Measurements from ENCODE around the gene BRICD5. TPM values are rescaled to one million over a fixed set of nuclear protein-coding genes. Genes with fewer than 3 reads are reported as not detected.

BRICD5 gene
- polyA plus RNA-seq, 1 donor: 10.5 TPM

GRCh38 chr16:2180461-2180860, 30.2 kb downstream of the BRICD5 start:
- DNase-seq: no peak
- Histone ChIP-seq H3K27ac (ENCODE audit: low read length) (no peak overlapping the region), H3K36me3 (ENCODE audit: control insufficient read depth, insufficient read depth, low read length) (peaks cover 21% of the 10 kb centered on the region), H3K4me1 (ENCODE audit: control insufficient read depth, insufficient read depth, low read length) (no peaks in the 10 kb centered on the region), H3K27me3 (ENCODE audit: control insufficient read depth, insufficient read depth, low read length) (no peaks in the 10 kb centered on the region), H3K4me3 (ENCODE audit: low read length) (no peak overlapping the region), H3K9me3 (ENCODE audit: control insufficient read depth, low read depth, low read length) (peaks cover 5% of the 10 kb centered on the region)
- no CpG with 5 or more reads among the region's 43 CpGs for WGBS (ENCODE audit: insufficient coverage, low lambda C conversion rate)

GRCh38 chr16:2179576-2179975, 31.1 kb downstream of the BRICD5 start:
- Histone ChIP-seq H3K4me1 (ENCODE audit: control insufficient read depth, insufficient read depth, low read length) (no peaks in the 10 kb centered on the region), H3K4me3 (ENCODE audit: low read length) (no peak overlapping the region), H3K27me3 (ENCODE audit: control insufficient read depth, insufficient read depth, low read length) (no peaks in the 10 kb centered on the region), H3K36me3 (ENCODE audit: control insufficient read depth, insufficient read depth, low read length) (peaks cover 30% of the 10 kb centered on the region), H3K9me3 (ENCODE audit: control insufficient read depth, low read depth, low read length) (peaks cover 5% of the 10 kb centered on the region), H3K27ac (ENCODE audit: low read length) (no peak overlapping the region)
- WGBS (ENCODE audit: insufficient coverage, low lambda C conversion rate): no CpG with 5 or more reads among the region's 31 CpGs
- no peak for DNase-seq

- no peak overlapping the region for H3K4me3 ChIP-seq (ENCODE audit: low read length)
- H3K27ac ChIP-seq (ENCODE audit: low read length): no peak overlapping the region
- H3K4me1 ChIP-seq (ENCODE audit: control insufficient read depth, insufficient read depth, low read length): no peaks in the 10 kb centered on the region
- no peaks in the 10 kb centered on the region for H3K27me3 ChIP-seq (ENCODE audit: control insufficient read depth, insufficient read depth, low read length)
- no peak for DNase-seq
- peaks cover 5% of the 10 kb centered on the region for H3K9me3 ChIP-seq (ENCODE audit: control insufficient read depth, low read depth, low read length)
- no CpG with 5 or more reads among the region's 50 CpGs for WGBS (ENCODE audit: insufficient coverage, low lambda C conversion rate)
- peaks cover 35% of the 10 kb centered on the region for H3K36me3 ChIP-seq (ENCODE audit: control insufficient read depth, insufficient read depth, low read length)
These were observed 31.6 kb downstream of the BRICD5 start for GRCh38 chr16:2179107-2179501.

GRCh38 chr16:2178321-2179106, 32.1 kb downstream of the BRICD5 start:
- H3K36me3 ChIP-seq (ENCODE audit: control insufficient read depth, insufficient read depth, low read length): peaks cover 39% of the 10 kb centered on the region
- no peaks in the 10 kb centered on the region for H3K27me3 ChIP-seq (ENCODE audit: control insufficient read depth, insufficient read depth, low read length)
- H3K9me3 ChIP-seq (ENCODE audit: control insufficient read depth, low read depth, low read length): peaks cover 5% of the 10 kb centered on the region
- H3K4me1 ChIP-seq (ENCODE audit: control insufficient read depth, insufficient read depth, low read length): no peaks in the 10 kb centered on the region
- 0% methylated on average over 1 of the region's 106 CpGs for WGBS (ENCODE audit: insufficient coverage, low lambda C conversion rate)
- no peak overlapping the region for H3K27ac ChIP-seq (ENCODE audit: low read length)
- DNase-seq: no peak
- no peak overlapping the region for H3K4me3 ChIP-seq (ENCODE audit: low read length)

GRCh38 chr16:2177561-2177960, 33.1 kb downstream of the BRICD5 start:
- Histone ChIP-seq H3K27me3 (ENCODE audit: control insufficient read depth, insufficient read depth, low read length) (no peaks in the 10 kb centered on the region), H3K9me3 (ENCODE audit: control insufficient read depth, low read depth, low read length) (peaks cover 5% of the 10 kb centered on the region), H3K36me3 (ENCODE audit: control insufficient read depth, insufficient read depth, low read length) (peaks cover 48% of the 10 kb centered on the region), H3K27ac (ENCODE audit: low read length) (no peak overlapping the region), H3K4me1 (ENCODE audit: control insufficient read depth, insufficient read depth, low read length) (no peaks in the 10 kb centered on the region), H3K4me3 (ENCODE audit: low read length) (no peak overlapping the region)
- WGBS (ENCODE audit: insufficient coverage, low lambda C conversion rate): no CpG with 5 or more reads among the region's 20 CpGs
- DNase-seq: no peak

- Histone ChIP-seq H3K27ac (ENCODE audit: low read length) (no peak overlapping the region), H3K9me3 (ENCODE audit: control insufficient read depth, low read depth, low read length) (peaks cover 5% of the 10 kb centered on the region), H3K4me1 (ENCODE audit: control insufficient read depth, insufficient read depth, low read length) (no peaks in the 10 kb centered on the region), H3K4me3 (ENCODE audit: low read length) (no peak overlapping the region), H3K36me3 (ENCODE audit: control insufficient read depth, insufficient read depth, low read length) (peaks cover 51% of the 10 kb centered on the region), H3K27me3 (ENCODE audit: control insufficient read depth, insufficient read depth, low read length) (no peaks in the 10 kb centered on the region)
- 83% methylated on average over 2 of the region's 18 CpGs for WGBS (ENCODE audit: insufficient coverage, low lambda C conversion rate)
- no peak for DNase-seq
These were observed 33.6 kb downstream of the BRICD5 start for GRCh38 chr16:2177101-2177500.

- WGBS (ENCODE audit: insufficient coverage, low lambda C conversion rate): no CpG with 5 or more reads among the region's 23 CpGs
- Histone ChIP-seq H3K27ac (ENCODE audit: low read length) (no peak overlapping the region), H3K36me3 (ENCODE audit: control insufficient read depth, insufficient read depth, low read length) (peaks cover 60% of the 10 kb centered on the region), H3K9me3 (ENCODE audit: control insufficient read depth, low read depth, low read length) (peaks cover 5% of the 10 kb centered on the region), H3K4me1 (ENCODE audit: control insufficient read depth, insufficient read depth, low read length) (no peaks in the 10 kb centered on the region), H3K27me3 (ENCODE audit: control insufficient read depth, insufficient read depth, low read length) (no peaks in the 10 kb centered on the region), H3K4me3 (ENCODE audit: low read length) (no peak overlapping the region)
- no peak for DNase-seq
These were observed 34.6 kb downstream of the BRICD5 start for GRCh38 chr16:2176047-2176446.

GRCh38 chr16:2175454-2175853, 35.2 kb downstream of the BRICD5 start:
- Histone ChIP-seq H3K9me3 (ENCODE audit: control insufficient read depth, low read depth, low read length) (peaks cover 5% of the 10 kb centered on the region), H3K36me3 (ENCODE audit: control insufficient read depth, insufficient read depth, low read length) (peaks cover 66% of the 10 kb centered on the region), H3K4me3 (ENCODE audit: low read length) (no peak overlapping the region), H3K27me3 (ENCODE audit: control insufficient read depth, insufficient read depth, low read length) (no peaks in the 10 kb centered on the region), H3K4me1 (ENCODE audit: control insufficient read depth, insufficient read depth, low read length) (no peaks in the 10 kb centered on the region), H3K27ac (ENCODE audit: low read length) (no peak overlapping the region)
- DNase-seq: no peak
- WGBS (ENCODE audit: insufficient coverage, low lambda C conversion rate): no CpG with 5 or more reads among the region's 10 CpGs

- no peak overlapping the region for H3K4me3 ChIP-seq (ENCODE audit: low read length)
- H3K9me3 ChIP-seq (ENCODE audit: control insufficient read depth, low read depth, low read length): peaks cover 8% of the 10 kb centered on the region
- H3K36me3 ChIP-seq (ENCODE audit: control insufficient read depth, insufficient read depth, low read length): peaks cover 73% of the 10 kb centered on the region
- no peaks in the 10 kb centered on the region for H3K4me1 ChIP-seq (ENCODE audit: control insufficient read depth, insufficient read depth, low read length)
- H3K27ac ChIP-seq (ENCODE audit: low read length): no peak overlapping the region
- no peak for DNase-seq
- WGBS (ENCODE audit: insufficient coverage, low lambda C conversion rate): no CpG with 5 or more reads among the region's 21 CpGs
- no peaks in the 10 kb centered on the region for H3K27me3 ChIP-seq (ENCODE audit: control insufficient read depth, insufficient read depth, low read length)
These were observed 36.1 kb downstream of the BRICD5 start for GRCh38 chr16:2174396-2175131.

GRCh38 chr16:2173916-2174315, 36.7 kb downstream of the BRICD5 start:
- no peaks in the 10 kb centered on the region for H3K4me1 ChIP-seq (ENCODE audit: control insufficient read depth, insufficient read depth, low read length)
- H3K36me3 ChIP-seq (ENCODE audit: control insufficient read depth, insufficient read depth, low read length): peaks cover 76% of the 10 kb centered on the region
- DNase-seq: no peak
- peaks cover 8% of the 10 kb centered on the region for H3K9me3 ChIP-seq (ENCODE audit: control insufficient read depth, low read depth, low read length)
- no CpG with 5 or more reads among the region's 4 CpGs for WGBS (ENCODE audit: insufficient coverage, low lambda C conversion rate)
- H3K27me3 ChIP-seq (ENCODE audit: control insufficient read depth, insufficient read depth, low read length): no peaks in the 10 kb centered on the region
- H3K4me3 ChIP-seq (ENCODE audit: low read length): no peak overlapping the region
- H3K27ac ChIP-seq (ENCODE audit: low read length): no peak overlapping the region
